ENCODE data around the gene MRPL30.
"Not testable (repeated sequence)": the region's sequence is repeated elsewhere in the genome, so short reads cannot be mapped to it uniquely, and the experiment has no call there.

The MRPL30 gene

GRCh38 chr2:99180755-99181623 is at the start of gene MRPL30, which contains the start of gene MITD1:
Gene MRPL30, plus strand, starts transcription at chr2:99181184. Its CDS starts 5,020 bp downstream, at chr2:99186204.
Gene MITD1, minus strand, starts transcription at chr2:99181058. Its CDS starts 77 bp downstream, at chr2:99180981.
- peak; percentile 94 for DNase-seq

DNA sequence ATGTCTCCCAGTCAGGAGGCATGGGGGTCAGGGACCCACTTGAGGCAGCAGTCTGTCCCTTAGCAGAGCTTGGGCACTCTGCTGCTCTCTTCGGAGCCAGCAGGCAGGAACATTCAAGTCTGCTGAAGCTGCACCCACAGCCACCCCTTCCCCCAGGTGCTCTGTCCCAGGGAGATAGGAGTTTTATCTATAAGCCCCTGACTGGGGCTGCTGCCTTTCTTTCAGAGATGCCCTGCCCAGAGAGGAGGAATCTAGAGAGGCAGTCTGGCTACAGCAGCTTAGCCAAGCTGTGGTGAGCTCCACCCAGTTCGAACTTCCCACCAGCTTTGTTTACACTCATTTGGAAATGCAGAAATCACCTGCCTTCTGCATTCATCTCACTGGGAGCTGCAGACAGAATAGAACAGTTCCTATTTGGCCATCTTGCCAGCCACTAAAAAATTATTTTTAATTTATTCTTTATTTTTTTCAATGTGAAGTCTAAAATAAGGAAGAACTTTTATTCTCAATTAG is 45.9 kb upstream of the MRPL30 start:
- not testable (repeated sequence) for DNase-seq

- no peak for DNase-seq
Observed at GRCh38 chr2:99139003-99139402, 42.0 kb upstream of the MRPL30 start.

DNA sequence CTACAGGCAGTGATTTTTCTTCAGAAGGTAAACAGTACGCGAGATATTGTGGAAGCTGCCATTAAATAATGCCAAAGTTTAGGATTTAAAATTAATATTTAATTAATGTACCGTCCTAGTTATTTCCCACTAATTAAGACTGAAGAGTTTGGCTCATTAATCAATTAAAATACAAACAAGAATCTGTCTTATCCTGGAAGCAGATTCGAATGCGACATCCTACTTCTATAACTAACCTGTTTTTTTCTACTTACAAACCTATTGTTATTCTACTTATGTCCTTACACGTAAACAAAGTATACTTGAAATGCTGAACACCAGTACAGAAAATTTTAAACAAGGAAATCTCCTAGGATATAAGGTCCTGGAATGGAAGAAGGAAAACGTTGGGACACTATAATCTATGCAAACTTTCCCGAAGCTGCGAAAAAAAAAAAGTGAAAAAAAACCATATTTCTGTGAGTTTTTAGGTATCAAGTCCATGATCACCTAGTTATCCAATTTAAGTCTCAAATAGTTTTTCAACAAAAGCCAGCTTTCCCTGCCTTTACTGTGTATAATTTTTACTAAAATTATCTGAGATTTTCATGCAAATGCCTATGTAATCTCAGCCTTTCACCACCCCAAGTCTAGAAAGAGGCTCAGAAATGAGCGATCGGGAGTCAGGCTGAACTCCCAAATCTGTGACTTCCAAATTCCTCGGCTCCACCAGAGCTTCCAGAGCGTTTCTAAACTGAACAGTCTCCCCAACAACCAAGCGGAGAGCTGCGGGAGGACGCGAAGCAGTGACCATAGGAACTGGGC is 40.7 kb upstream of the MRPL30 start:
- no peak for DNase-seq

DNA sequence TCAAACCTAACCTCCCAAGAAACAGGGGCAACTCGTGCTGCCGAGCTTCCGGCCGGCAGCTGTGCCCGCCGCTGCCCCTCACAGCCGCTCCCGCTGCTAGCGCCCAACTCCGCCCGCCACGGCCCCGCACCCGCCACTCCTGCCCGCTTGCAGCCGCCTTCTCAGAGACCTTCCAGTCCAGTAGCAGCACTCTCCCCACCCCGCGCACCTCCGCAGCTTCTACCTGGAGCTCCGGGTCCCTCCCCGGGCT is 40.2 kb upstream of the MRPL30 start:
- DNase-seq, result no peak

DNA sequence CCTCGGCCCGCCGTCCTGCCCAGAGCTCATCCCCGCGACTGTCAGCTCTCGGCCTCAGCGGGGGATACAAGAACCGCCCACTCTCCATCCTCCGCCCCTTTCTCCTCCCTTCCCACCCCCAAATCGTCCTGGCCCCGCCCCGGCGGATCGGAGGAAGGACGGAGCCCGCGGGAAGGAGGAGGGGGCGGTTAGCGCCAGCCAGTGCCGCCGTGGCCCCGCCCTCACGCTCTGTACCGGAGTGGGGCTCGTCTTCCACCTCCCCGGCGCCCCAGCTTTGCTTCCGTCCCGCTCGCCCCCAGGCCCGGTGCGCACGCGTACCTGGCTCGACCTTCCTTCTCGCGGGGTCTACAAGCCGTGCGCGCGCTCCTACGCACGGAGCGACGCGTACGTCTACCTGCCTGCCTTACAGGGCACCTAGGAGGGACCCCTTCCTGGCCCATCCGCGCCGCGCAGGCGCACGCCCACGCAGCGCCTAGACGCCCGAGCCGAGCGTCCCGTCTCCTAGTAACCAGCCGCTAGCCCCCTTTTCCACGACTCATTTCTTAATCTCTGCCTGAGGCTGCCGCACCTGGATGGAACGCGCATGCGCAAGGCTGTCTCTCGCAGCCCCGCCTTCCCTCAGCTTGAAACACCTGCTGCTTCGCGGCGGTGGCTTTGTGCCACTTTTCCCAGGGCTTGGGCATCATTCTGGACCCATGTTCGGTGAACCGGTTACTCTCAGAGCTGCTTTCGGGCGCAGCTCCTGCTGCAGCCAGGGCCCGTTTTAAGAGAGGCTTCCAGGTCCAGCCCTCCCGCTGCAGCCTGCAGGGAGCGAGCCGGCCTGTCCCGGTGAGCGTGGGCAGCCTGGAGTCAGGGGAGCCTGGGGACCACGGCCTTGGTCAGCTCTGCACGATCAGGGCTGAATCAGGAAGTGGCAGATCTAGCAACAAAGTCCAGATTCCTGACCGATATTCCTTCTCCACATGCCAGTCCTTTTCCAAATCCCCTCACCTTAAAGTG is 39.6 kb upstream of the MRPL30 start, which contains the start of gene C2orf15:
C2orf15 (plus strand) TSS at position 598 of the 999 bp plus-strand sequence. CDS start 8,852 bp downstream, outside the sequence.
- DNase-seq, result peak; percentile 94

DNA sequence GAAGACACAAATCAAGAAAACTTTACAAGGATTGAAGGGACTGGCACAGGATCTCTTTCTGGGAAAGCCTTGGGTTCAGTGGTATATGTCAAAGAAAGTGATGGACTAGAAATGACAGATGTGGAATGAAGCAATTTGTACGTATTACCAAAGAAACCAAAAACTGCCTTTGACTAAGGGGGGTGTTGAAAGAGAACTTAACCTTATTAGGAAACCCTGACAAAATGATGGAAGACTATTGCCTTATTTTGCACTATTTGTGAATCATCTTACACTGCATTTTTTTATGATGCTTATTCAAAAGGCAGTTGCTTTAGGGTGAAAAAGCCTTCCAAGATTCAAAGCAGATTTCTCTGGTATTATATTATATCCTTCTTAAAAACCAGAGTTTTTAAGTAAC is 30.3 kb upstream of the MRPL30 start:
- no peak for DNase-seq

- no peak for DNase-seq
Observed at GRCh38 chr2:99152199-99152895, 28.6 kb upstream of the MRPL30 start.

DNA sequence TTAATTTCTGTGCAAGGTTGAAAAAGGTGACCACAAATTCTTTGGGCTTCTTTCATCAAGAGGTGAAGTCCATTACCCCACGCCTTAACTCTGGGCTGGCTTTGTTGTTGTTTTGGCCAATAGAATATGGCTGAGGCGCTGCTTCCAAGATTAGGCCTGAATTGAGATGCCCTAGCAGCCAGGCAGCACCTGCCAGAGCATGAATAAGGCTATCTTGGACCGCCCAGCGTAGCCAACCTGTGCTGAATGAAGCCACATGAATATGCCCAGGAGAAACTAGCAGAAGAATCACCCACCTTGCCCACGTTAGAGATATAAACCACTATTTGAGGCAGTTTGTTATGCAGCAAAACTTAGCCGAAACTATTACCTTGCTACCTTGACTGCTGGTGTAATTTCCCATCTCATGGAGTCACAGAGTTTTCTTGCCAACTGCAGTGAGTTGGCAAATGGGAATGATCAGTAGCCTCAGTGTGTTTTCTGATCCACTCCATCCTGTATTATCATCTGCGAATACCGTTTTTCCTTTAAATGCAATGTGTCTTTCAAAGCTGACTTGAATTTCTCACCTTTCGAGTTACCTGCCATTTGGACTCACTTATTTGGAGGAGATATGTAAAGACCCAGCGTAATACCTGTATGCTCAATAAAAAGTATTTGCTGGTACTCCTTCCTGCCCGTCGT is 26.9 kb upstream of the MRPL30 start:
- no peak for DNase-seq

- peak; percentile 93 for DNase-seq
Observed at GRCh38 chr2:99154643-99155536, 26.1 kb upstream of the MRPL30 start, which contains the start of the genes LIPT1 and TSGA10. Gene LIPT1, plus strand, starts transcription at chr2:99154967. Its CDS starts 6,991 bp downstream, at chr2:99161958. Gene TSGA10, minus strand, starts transcription at chr2:99154942. Its CDS starts 45,503 bp downstream, at chr2:99109439.

DNA sequence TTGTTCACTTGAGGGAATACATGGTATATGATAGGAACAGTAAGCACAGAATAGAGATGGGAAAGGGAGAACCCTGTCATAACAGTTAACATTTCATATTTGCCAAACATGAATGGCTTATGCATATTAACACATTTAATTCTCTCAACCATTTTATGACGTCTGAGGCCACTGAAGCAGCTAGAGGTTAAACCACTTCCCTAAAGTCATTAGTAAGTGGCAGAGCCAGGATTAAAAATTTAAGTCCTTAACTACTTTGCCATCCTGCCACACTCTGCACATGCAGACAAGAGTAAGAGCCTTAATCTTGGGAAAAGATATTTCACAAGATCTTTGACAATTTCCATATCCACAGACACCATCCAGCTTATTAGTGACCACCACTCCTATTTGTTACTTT is 24.1 kb upstream of the MRPL30 start:
- no peak for DNase-seq

DNA sequence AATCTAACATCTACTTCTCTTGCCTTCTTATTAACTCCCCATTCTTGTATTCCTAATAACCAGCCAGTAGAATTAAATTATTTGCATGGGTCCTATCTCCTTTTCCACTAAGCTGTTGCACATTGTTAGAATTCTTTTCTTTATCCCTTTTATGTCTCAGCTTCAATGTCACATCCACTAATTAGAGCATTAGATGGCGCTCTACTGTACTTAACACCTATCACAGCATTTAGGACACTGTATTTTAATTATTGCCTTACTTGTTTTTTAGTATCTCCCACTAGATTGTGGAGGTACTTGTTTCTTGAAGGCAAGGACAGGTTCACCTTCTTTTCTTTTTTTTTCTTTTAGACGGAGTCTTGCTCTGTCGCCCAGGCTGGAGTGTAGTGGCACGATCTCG is 22.4 kb upstream of the MRPL30 start:
- DNase-seq, result no peak

GRCh38 chr2:99159594-99159993 is 21.4 kb upstream of the MRPL30 start:
- DNase-seq, result no peak

DNA sequence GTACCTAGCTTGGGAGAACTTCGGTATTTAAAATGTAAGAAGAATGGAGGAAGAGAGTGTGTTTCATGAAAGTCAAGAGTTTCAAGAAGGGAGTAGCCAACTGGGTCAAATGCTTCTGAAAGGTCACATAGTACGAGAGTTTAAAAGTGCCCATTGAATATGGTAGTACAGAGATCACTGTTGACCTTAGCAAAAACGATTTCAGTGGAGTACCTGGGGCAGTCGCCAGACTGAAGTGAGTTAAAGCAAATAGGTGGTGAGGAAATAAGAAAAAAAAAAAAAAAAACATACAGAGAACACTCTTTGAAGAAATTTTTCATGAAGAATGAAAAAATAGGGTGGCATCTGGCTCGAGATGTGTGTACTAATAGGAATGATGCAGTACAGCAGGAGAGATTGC is 14.8 kb upstream of the MRPL30 start:
- no peak for DNase-seq

- no peak for DNase-seq
Observed at GRCh38 chr2:99169534-99169933, 11.4 kb upstream of the MRPL30 start.

DNA sequence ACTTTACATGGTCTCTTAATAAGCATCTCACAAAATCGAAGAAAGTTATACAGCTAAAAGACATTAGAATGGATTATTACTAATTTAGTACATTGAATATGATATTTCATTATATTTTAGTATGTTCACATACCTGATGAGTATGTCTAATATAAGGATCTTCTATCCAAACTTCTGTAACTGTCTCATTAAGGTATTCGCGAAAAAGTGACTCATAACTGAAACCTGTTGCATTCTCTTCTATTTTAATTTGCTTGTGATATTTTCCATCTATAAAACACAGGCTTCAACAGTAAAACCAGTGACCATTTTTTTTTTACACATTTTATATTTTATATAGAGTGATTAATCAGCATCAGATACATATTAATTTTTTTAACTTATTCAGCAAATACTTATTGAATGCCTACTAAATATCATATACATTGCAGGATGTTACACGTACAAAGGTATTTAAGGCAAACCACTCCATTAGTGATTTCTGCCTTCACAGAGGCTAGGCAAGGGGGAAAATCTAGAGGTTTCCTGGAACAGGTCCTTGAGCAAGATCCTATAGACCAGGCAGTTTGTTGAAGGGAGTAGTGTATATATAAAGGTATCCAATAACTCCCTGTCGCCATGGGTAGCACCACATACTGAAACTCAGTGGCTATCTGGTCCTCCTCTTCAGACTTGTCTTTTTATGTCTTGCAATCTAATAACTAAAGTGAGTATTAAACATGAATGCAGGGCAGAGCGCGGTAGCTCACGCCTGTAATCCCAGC is 9.4 kb upstream of the MRPL30 start:
- DNase-seq, result no peak

DNA sequence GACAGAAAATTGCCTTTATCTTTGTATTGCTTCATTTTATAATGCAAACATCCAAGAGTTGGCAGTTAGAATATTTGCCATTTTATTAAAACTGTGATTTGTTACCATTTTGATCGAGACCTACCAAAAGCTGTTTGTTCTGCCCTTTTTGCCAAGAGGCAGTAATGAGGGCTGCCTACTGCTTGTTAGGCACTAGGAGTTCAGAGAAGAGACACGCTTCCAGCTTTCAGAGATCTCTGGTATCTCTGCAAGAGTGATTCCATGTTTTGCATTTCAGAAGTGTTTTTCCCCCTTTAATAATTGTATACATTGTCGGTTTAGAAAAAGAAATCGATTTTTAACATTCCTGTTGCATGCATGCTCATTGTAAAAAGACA is 628 bp downstream of the MRPL30 start:
- DNase-seq, result no peak

- DNase-seq, result no peak
Observed at GRCh38 chr2:99183025-99183424, 2.0 kb downstream of the MRPL30 start.

DNA sequence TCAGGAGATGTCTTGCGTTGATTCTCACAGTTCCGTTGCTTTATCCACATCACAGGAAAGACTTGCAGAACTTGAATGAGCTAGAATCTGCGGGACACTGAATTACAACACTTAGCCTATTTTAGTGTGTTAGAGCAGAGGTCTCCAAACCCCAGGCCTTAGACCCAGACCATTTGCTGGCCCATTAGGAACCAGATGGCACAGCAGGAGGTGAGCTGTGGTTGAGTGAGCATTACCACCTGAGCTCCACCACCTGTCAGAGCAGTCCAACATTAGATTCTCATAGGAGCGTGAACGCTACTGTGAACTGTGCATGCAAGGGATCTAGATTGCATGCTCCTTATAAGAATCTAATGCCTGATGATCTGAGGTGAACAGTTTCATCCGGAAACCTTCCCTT is 3.8 kb downstream of the MRPL30 start:
- DNase-seq, result no peak

All from left hindlimb (tissue), 1 donor.